Measurements from ENCODE around the gene SCAMP1. TPM values are rescaled to one million over a fixed set of nuclear protein-coding genes. Genes with fewer than 3 reads are reported as not detected.
A peak's percentile ranks its signal among the peaks of the same experiment; 100 is the strongest.
"Not testable (repeated sequence)": the region's sequence is repeated elsewhere in the genome, so short reads cannot be mapped to it uniquely, and the experiment has no call there.

SCAMP1 gene
- total RNA-seq, 1 donor from 2014 or later = 15.0 TPM

- peaks cover 0 to 16% of the 10 kb centered on the region in 2 donors for H3K4me1 ChIP-seq
- TF ChIP-seq, protein P1, sequence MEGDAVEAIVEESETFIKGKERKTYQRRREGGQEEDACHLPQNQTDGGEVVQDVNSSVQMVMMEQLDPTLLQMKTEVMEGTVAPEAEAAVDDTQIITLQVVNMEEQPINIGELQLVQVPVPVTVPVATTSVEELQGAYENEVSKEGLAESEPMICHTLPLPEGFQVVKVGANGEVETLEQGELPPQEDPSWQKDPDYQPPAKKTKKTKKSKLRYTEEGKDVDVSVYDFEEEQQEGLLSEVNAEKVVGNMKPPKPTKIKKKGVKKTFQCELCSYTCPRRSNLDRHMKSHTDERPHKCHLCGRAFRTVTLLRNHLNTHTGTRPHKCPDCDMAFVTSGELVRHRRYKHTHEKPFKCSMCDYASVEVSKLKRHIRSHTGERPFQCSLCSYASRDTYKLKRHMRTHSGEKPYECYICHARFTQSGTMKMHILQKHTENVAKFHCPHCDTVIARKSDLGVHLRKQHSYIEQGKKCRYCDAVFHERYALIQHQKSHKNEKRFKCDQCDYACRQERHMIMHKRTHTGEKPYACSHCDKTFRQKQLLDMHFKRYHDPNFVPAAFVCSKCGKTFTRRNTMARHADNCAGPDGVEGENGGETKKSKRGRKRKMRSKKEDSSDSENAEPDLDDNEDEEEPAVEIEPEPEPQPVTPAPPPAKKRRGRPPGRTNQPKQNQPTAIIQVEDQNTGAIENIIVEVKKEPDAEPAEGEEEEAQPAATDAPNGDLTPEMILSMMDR (IDR thresholded peaks at IDR 0.05) = no peak
- no peak for DNase-seq (ENCODE audit: low spot score in 2 of 2)
These were observed 12.8 kb downstream of the SCAMP1 start for GRCh38 chr5:78373231-78373630.

DNA sequence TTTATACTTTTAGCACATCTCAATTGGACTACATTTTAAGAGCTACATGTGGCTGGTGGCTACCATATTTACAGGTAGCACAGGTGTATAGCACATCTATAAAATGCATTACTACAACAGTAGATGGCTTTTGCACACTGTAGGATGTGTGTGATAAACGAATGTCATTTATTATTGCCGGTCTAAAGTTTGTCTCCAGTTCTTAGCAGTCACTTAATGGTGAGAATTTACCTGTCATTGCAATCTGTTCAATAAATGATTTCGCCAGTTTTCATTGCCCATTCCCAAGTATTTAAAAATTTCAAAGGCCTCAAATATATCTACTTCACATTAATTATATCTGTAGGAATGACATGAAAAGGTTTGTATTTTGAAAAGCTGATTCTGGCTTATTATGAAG, 15.9 kb downstream of the SCAMP1 start:
- no peak overlapping the region for H3K4me3 ChIP-seq
- peaks cover 0 to 16% of the 10 kb centered on the region in 2 donors for H3K4me1 ChIP-seq
- intact Hi-C loops (cut with DNase I) = loop anchor here (2.0 kb wide), 1 partner anchor 16 kb away; the partner anchor contains the start of gene SCAMP1
- peak overlapping the region in 1 of 2 donors; percentile 51 for H3K27ac ChIP-seq
- DNase-seq (ENCODE audit: low spot score in 2 of 2) = no peak
- H3K36me3 ChIP-seq = no peaks in the 10 kb centered on the region
- H3K9me3 ChIP-seq = no peaks in the 10 kb centered on the region
- no peaks in the 10 kb centered on the region for H3K27me3 ChIP-seq
- TF ChIP-seq, protein P1 (IDR thresholded peaks at IDR 0.05) = no peak

More at GRCh38 chr5:78373231-78373630, 12.8 kb downstream of the SCAMP1 start:
- intact Hi-C loops (cut with DNase I) = no loop called here
- no peak overlapping the region for H3K27ac ChIP-seq
- no peaks in the 10 kb centered on the region for H3K36me3 ChIP-seq
- H3K4me3 ChIP-seq = no peak overlapping the region
- H3K9me3 ChIP-seq = no peaks in the 10 kb centered on the region
- no peaks in the 10 kb centered on the region for H3K27me3 ChIP-seq

GRCh38 chr5:78377056-78377717, 16.8 kb downstream of the SCAMP1 start:
- Histone ChIP-seq H3K36me3 (no peaks in the 10 kb centered on the region), H3K4me1 (peaks cover 0 to 16% of the 10 kb centered on the region in 2 donors), H3K27me3 (no peaks in the 10 kb centered on the region), H3K4me3 (no peak overlapping the region), H3K9me3 (no peaks in the 10 kb centered on the region), H3K27ac (peak overlapping the region; percentile 51 to 69)
- TF ChIP-seq, protein P1 (IDR thresholded peaks at IDR 0.05) = no peak
- intact Hi-C loops (cut with DNase I) = loop anchor here (2.0 kb wide), 1 partner anchor 16 kb away; the partner anchor contains the start of gene SCAMP1
- peak in 1 of 2 donors; percentile 65 for DNase-seq (ENCODE audit: low spot score in 2 of 2)

DNA sequence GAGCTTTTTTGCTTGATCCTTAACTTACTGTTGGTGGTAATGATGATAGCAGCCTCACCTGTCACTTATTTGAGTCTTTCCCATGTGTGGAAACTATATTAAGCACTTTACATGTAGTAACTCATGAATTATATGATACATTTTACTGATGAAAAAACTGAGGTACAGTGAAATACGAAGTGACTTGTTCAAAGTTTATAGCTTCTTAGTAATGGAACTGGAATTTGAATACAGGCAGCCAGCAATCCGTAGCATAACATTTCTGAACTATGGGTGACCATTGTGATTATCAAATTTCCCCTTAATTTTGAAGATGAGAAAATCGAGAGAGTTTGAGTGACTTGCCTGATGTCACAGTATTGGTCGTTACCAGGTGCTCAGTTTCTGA, 17.3 kb downstream of the SCAMP1 start:
- peak overlapping the region in 1 of 2 donors; percentile 69 for H3K27ac ChIP-seq
- TF ChIP-seq, protein P1 (IDR thresholded peaks at IDR 0.05) = no peak
- DNase-seq (ENCODE audit: low spot score in 2 of 2) = no peak
- no peaks in the 10 kb centered on the region for H3K27me3 ChIP-seq
- peaks cover 0 to 16% of the 10 kb centered on the region in 2 donors for H3K4me1 ChIP-seq
- intact Hi-C loops (cut with DNase I) = loop anchor here (2.0 kb wide), 1 partner anchor 17 kb away; the partner anchor contains the start of gene SCAMP1
- no peak overlapping the region for H3K4me3 ChIP-seq
- no peaks in the 10 kb centered on the region for H3K36me3 ChIP-seq
- no peaks in the 10 kb centered on the region for H3K9me3 ChIP-seq

GRCh38 chr5:78387468-78388153, 27.2 kb downstream of the SCAMP1 start:
- no peak overlapping the region for H3K4me3 ChIP-seq
- H3K27ac ChIP-seq = no peak overlapping the region
- intact Hi-C loops (cut with DNase I) = no loop called here
- DNase-seq (ENCODE audit: low spot score in 2 of 2) = no peak
- H3K9me3 ChIP-seq = peaks cover 0 to 19% of the 10 kb centered on the region in 2 donors
- H3K36me3 ChIP-seq = no peaks in the 10 kb centered on the region
- TF ChIP-seq, protein P1 (IDR thresholded peaks at IDR 0.05) = no peak
- H3K4me1 ChIP-seq = no peaks in the 10 kb centered on the region
- H3K27me3 ChIP-seq = no peaks in the 10 kb centered on the region

GRCh38 chr5:78391357-78391756, 30.9 kb downstream of the SCAMP1 start:
- H3K27ac ChIP-seq; H3K36me3 ChIP-seq; H3K4me3 ChIP-seq; H3K27me3 ChIP-seq; DNase-seq (ENCODE audit: low spot score in 2 of 2); H3K9me3 ChIP-seq; intact Hi-C loops (cut with DNase I); H3K4me1 ChIP-seq: not testable (repeated sequence)

Data from ascending aorta (tissue), 2 donors.